Measurements from ENCODE around the gene ZNF280C. TPM values are rescaled to one million over a fixed set of nuclear protein-coding genes. Genes with fewer than 3 reads are reported as not detected.

The ZNF280C gene
- total RNA-seq, 4 donors from 2014 or later = 3.1 to 5.5 (median 4.2) TPM

DNA sequence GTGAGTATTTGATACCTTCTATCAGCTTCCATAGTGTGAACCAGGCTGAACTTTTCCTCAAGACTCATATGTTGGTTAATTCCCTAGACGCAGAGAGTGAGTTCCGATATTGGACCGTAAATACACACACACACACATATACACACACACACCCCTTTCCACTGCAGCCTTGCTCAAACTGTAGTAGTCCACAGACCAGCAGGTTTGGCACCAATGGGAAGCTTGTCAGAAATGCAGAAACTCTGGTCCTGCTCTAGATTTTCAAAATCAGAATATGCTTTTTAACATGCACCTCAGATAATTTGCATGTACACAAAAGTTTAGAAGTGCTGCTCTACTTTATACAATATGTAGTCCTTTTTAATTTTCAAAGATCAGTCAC, 27.6 kb upstream of the ZNF280C start:
- TF ChIP-seq, protein P1, sequence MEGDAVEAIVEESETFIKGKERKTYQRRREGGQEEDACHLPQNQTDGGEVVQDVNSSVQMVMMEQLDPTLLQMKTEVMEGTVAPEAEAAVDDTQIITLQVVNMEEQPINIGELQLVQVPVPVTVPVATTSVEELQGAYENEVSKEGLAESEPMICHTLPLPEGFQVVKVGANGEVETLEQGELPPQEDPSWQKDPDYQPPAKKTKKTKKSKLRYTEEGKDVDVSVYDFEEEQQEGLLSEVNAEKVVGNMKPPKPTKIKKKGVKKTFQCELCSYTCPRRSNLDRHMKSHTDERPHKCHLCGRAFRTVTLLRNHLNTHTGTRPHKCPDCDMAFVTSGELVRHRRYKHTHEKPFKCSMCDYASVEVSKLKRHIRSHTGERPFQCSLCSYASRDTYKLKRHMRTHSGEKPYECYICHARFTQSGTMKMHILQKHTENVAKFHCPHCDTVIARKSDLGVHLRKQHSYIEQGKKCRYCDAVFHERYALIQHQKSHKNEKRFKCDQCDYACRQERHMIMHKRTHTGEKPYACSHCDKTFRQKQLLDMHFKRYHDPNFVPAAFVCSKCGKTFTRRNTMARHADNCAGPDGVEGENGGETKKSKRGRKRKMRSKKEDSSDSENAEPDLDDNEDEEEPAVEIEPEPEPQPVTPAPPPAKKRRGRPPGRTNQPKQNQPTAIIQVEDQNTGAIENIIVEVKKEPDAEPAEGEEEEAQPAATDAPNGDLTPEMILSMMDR (IDR thresholded peaks at IDR 0.05; ENCODE audit: low read depth) = no peak

- TF ChIP-seq, protein P1 (IDR thresholded peaks at IDR 0.05; ENCODE audit: low read depth) = no peak
Measured at GRCh38 chrX:130295519-130296296, 27.0 kb upstream of the ZNF280C start.

GRCh38 chrX:130287071-130287770, 18.5 kb upstream of the ZNF280C start:
- TF ChIP-seq, protein P1 (IDR thresholded peaks at IDR 0.05; ENCODE audit: low read depth) = no peak

- TF ChIP-seq, protein P1 (IDR thresholded peaks at IDR 0.05; ENCODE audit: low read depth) = no peak
Measured at GRCh38 chrX:130285710-130286109, 17.0 kb upstream of the ZNF280C start.

DNA sequence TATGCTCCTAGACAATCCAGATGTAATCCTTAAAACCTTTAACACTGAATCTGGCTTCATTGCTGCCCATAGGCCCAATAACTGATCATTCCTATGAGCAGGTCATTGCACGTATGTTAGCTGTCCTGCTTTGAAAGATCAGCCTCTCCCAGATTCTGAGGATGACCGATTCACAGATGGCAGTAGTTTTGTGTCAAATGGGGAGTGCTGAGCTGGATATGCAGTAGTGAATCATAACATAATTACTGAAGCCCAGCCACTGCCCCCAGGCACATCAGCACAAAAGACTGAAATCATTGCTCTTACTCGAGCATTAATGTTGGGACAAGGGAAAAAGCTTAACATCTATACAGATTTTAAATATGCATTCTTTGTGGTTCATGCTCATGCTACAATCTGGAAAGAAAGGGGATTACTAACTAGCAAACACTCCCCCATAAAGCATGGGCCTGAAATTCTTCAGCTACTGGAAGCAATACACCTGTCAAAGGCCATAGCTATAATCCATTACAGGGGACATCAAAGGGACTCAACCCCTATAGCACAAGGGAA, 16.4 kb upstream of the ZNF280C start:
- TF ChIP-seq, protein P1 (IDR thresholded peaks at IDR 0.05; ENCODE audit: low read depth) = no peak

DNA sequence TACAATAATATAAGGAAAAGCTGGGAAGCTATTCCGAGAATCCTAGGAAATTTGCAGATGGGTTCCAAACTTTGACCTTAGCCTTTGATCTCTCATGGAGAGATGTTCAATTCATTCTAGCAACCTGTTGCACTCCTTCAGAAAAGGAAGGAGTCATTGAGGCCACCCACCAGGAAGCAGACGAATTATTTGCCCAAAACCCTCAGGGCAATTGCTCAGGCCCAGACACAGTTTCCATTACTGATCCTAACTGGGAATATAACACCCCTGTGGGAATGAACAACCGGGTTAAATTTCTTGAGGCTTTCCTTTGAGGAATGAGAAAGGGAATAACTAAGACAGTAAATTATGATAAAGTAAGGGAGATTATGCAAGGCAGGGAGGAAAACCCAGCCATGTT, 13.5 kb upstream of the ZNF280C start:
- TF ChIP-seq, protein P1 (IDR thresholded peaks at IDR 0.05; ENCODE audit: low read depth) = no peak

- TF ChIP-seq, protein P1 (IDR thresholded peaks at IDR 0.05; ENCODE audit: low read depth) = no peak
Measured at GRCh38 chrX:130280901-130281300, 12.2 kb upstream of the ZNF280C start.
